ENCODE results near the gene PARM1.

DNA sequence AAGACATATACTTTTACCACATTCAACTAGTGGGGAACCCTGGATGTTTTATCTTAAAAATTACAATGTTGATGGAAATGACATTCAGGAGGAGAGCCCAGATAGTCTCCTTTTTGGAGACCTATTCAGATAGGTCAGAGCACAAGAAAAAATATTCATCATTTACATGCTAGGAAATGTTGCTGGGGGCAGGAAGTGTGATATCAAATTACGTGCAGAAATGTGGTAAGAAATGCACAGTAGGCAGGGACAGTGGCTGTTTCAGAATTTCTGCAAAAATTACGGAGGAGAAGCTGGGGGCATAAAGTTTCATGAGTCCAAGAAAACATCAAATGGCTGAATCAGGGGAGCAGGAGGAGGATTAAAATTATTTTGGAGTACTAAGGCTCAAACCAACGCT, 8.2 kb downstream of the PARM1 start:
- TF ChIP-seq, protein P1, sequence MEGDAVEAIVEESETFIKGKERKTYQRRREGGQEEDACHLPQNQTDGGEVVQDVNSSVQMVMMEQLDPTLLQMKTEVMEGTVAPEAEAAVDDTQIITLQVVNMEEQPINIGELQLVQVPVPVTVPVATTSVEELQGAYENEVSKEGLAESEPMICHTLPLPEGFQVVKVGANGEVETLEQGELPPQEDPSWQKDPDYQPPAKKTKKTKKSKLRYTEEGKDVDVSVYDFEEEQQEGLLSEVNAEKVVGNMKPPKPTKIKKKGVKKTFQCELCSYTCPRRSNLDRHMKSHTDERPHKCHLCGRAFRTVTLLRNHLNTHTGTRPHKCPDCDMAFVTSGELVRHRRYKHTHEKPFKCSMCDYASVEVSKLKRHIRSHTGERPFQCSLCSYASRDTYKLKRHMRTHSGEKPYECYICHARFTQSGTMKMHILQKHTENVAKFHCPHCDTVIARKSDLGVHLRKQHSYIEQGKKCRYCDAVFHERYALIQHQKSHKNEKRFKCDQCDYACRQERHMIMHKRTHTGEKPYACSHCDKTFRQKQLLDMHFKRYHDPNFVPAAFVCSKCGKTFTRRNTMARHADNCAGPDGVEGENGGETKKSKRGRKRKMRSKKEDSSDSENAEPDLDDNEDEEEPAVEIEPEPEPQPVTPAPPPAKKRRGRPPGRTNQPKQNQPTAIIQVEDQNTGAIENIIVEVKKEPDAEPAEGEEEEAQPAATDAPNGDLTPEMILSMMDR (IDR thresholded peaks at IDR 0.05) = no peak
- TF ChIP-seq ZFX (IDR thresholded peaks at IDR 0.05; ENCODE audit: borderline replicate concordance) = no peak

Data from 22Rv1 (cell line).